WTC11 (cell line): ENCODE data around the gene MEGF6. TPM values are rescaled to one million over a fixed set of nuclear protein-coding genes. Genes with fewer than 3 reads are reported as not detected.
A peak's percentile ranks its signal among the peaks of the same experiment; 100 is the strongest.

Source experiments
- ATAC-seq: fragments of 200-7000 bp; cut with Tn5 transposase; 2 replicates; pipeline ENCODE4 v1.10.0; 2021; ENCODE audit warnings: mild to moderate bottlenecking, moderate library complexity
- CTCF ChIA-PET: fragments of 300-600 bp; sonication (Branson Sonifier 250); formaldehyde crosslinking; loops from one replicate; lab custom pipeline; 2021; ENCODE audit warnings: antibody characterized with exemption; lab: Charles Lee
- POLR2A ChIA-PET: fragments of 350-600 bp; sonication (Branson Sonifier 250); formaldehyde crosslinking; loops from one replicate; lab custom pipeline; 2021; ENCODE audit warnings: antibody characterized with exemption; lab: Charles Lee
- DNase-seq: peaks from one replicate; pipeline ENCODE4 v3.0.0; 2021; ENCODE audit warnings: low spot score
- H3K27ac Mint-ChIP-seq: 2 replicates; pipeline ENCODE4 v1.8.0; 2021; ENCODE audit warnings: mixed read lengths
- H3K27me3 Mint-ChIP-seq: 2 replicates; pipeline ENCODE4 v1.8.0; 2021; ENCODE audit warnings: low read depth, mild to moderate bottlenecking, moderate library complexity, mixed read lengths
- H3K36me3 Mint-ChIP-seq: 2 replicates; pipeline ENCODE4 v1.8.0; 2021; ENCODE audit warnings: mixed read lengths
- H3K4me1 Mint-ChIP-seq: 2 replicates; pipeline ENCODE4 v1.8.0; 2022; ENCODE audit warnings: mixed read lengths
- H3K4me3 Mint-ChIP-seq: 2 replicates; pipeline ENCODE4 v1.8.0; 2021; ENCODE audit warnings: mild to moderate bottlenecking, moderate library complexity, mixed read lengths
- H3K9me3 Mint-ChIP-seq: 2 replicates; pipeline ENCODE4 v1.8.0; 2021; ENCODE audit warnings: mixed read lengths
- ARID4B ChIP-seq: sonication (generic); formaldehyde crosslinking; IDR thresholded peaks from 2 replicates; pipeline ENCODE4 v1.8.0; 2023; ENCODE audit warnings: missing genetic modification reagents, mild to moderate bottlenecking, borderline replicate concordance
- ATF6 ChIP-seq: sonication (generic); formaldehyde crosslinking; IDR thresholded peaks from 2 replicates; pipeline ENCODE4 v1.8.1; 2023; ENCODE audit warnings: mild to moderate bottlenecking, missing genetic modification reagents
- MXD4 ChIP-seq: fragments of 250-450 bp; sonication (Bioruptor Pico); IDR thresholded peaks from 2 replicates; pipeline ENCODE4 v1.8.0; 2021; ENCODE audit warnings: mild to moderate bottlenecking, moderate library complexity, borderline replicate concordance
- NR3C1 ChIP-seq: sonication (generic); formaldehyde crosslinking; conservative IDR thresholded peaks from 2 replicates; pipeline ENCODE4 v1.8.1; 2023; ENCODE audit warnings: low read depth, mild to moderate bottlenecking, missing genetic modification reagents
- TP53 ChIP-seq: sonication (generic); formaldehyde crosslinking; IDR thresholded peaks from 2 replicates; pipeline ENCODE4 v1.8.1; 2023; ENCODE audit warnings: mild to moderate bottlenecking, missing genetic modification reagents
- ZBTB21 ChIP-seq: sonication (generic); formaldehyde crosslinking; IDR thresholded peaks from 2 replicates; pipeline ENCODE4 v1.8.1; 2023; ENCODE audit warnings: mild to moderate bottlenecking, missing genetic modification reagents, borderline replicate concordance
- ZNF263 ChIP-seq: sonication (generic); formaldehyde crosslinking; IDR thresholded peaks from 2 replicates; pipeline ENCODE4 v1.8.1; 2022; ENCODE audit warnings: low read depth, mild to moderate bottlenecking, moderate library complexity, missing genetic modification reagents
- ZNF317 ChIP-seq: sonication (generic); formaldehyde crosslinking; IDR thresholded peaks from 2 replicates; pipeline ENCODE4 v1.8.1; 2023; ENCODE audit warnings: low read depth, mild to moderate bottlenecking, moderate library complexity, missing genetic modification reagents, borderline replicate concordance
- ZNF416 ChIP-seq: fragments of 250-450 bp; sonication (Bioruptor Pico); IDR thresholded peaks from 2 replicates; pipeline ENCODE4 v1.9.0; 2021; ENCODE audit warnings: mild to moderate bottlenecking, inconsistent platforms
- ZNF423 ChIP-seq: fragments of 250-450 bp; sonication (Bioruptor Pico); IDR thresholded peaks from 2 replicates; pipeline ENCODE4 v2.1.2; 2022; ENCODE audit warnings: mild to moderate bottlenecking, moderate library complexity
- total RNA-seq: library from RNA; stranded (reverse); gene quantifications from 3 replicates; pipeline ENCODE4 v1.2.3, GENCODE V29; 2021
- TF ChIP-seq, protein P1 (sequence below): fragments of 250-450 bp; sonication (Bioruptor Pico); IDR thresholded peaks from 2 replicates; pipeline ENCODE4 v1.9.0; 2021; ENCODE audit warnings: mild to moderate bottlenecking, borderline replicate concordance
- TF ChIP-seq, protein P2 (sequence below): sonication (generic); formaldehyde crosslinking; IDR thresholded peaks from 2 replicates; pipeline ENCODE4 v1.8.0; 2023; ENCODE audit warnings: mild to moderate bottlenecking, missing genetic modification reagents
- TF ChIP-seq, protein P3 (sequence below): fragments of 250-450 bp; sonication (Bioruptor Pico); IDR thresholded peaks from 2 replicates; pipeline ENCODE4 v1.9.0; 2021; ENCODE audit warnings: moderate library complexity, mild to moderate bottlenecking, inconsistent platforms, borderline replicate concordance
- TF ChIP-seq, protein P4 (sequence below): sonication (generic); formaldehyde crosslinking; IDR thresholded peaks from 2 replicates; pipeline ENCODE4 v1.8.1; 2023; ENCODE audit warnings: mild to moderate bottlenecking, moderate library complexity, missing genetic modification reagents
- TF ChIP-seq, protein P5 (sequence below): sonication (generic); formaldehyde crosslinking; IDR thresholded peaks from 2 replicates; pipeline ENCODE4 v1.8.0; 2022; ENCODE audit warnings: missing genetic modification reagents

MEGF6 gene
- total RNA-seq, 1 experiment from 2014 or later, result 24.9 TPM

DNA sequence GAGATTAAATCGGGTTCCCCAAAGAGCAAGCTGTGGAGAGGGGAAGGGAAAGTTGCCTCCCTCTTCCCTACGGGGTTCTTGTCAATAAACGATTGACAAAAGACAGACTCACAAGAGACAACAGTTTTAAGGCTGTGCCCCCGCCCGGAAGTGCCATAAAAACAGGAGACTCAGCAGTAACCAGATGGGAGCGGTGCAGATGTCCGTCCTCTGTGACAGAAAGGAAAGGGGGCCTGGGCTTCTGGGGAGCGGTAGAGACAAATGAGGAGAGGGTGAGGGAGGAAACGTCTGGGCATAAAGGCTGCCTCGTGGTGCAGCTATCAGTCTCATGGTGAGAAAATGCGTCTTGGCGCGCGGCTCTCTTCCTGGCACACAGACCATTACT lies 46.9 kb upstream of the MEGF6 start (continued):
- TF ChIP-seq, protein P1, sequence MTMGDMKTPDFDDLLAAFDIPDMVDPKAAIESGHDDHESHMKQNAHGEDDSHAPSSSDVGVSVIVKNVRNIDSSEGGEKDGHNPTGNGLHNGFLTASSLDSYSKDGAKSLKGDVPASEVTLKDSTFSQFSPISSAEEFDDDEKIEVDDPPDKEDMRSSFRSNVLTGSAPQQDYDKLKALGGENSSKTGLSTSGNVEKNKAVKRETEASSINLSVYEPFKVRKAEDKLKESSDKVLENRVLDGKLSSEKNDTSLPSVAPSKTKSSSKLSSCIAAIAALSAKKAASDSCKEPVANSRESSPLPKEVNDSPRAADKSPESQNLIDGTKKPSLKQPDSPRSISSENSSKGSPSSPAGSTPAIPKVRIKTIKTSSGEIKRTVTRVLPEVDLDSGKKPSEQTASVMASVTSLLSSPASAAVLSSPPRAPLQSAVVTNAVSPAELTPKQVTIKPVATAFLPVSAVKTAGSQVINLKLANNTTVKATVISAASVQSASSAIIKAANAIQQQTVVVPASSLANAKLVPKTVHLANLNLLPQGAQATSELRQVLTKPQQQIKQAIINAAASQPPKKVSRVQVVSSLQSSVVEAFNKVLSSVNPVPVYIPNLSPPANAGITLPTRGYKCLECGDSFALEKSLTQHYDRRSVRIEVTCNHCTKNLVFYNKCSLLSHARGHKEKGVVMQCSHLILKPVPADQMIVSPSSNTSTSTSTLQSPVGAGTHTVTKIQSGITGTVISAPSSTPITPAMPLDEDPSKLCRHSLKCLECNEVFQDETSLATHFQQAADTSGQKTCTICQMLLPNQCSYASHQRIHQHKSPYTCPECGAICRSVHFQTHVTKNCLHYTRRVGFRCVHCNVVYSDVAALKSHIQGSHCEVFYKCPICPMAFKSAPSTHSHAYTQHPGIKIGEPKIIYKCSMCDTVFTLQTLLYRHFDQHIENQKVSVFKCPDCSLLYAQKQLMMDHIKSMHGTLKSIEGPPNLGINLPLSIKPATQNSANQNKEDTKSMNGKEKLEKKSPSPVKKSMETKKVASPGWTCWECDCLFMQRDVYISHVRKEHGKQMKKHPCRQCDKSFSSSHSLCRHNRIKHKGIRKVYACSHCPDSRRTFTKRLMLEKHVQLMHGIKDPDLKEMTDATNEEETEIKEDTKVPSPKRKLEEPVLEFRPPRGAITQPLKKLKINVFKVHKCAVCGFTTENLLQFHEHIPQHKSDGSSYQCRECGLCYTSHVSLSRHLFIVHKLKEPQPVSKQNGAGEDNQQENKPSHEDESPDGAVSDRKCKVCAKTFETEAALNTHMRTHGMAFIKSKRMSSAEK, result no peak
- TF ChIP-seq ZBTB21 (CRISPR knock-in tag) (no peak), NR3C1 (CRISPR knock-in tag) (no peak), ZNF423 (CRISPR knock-in tag) (no peak), MXD4 (CRISPR knock-in tag) (no peak), TP53 (no peak), ATF6 (CRISPR knock-in tag) (no peak)
- TF ChIP-seq, protein P2, sequence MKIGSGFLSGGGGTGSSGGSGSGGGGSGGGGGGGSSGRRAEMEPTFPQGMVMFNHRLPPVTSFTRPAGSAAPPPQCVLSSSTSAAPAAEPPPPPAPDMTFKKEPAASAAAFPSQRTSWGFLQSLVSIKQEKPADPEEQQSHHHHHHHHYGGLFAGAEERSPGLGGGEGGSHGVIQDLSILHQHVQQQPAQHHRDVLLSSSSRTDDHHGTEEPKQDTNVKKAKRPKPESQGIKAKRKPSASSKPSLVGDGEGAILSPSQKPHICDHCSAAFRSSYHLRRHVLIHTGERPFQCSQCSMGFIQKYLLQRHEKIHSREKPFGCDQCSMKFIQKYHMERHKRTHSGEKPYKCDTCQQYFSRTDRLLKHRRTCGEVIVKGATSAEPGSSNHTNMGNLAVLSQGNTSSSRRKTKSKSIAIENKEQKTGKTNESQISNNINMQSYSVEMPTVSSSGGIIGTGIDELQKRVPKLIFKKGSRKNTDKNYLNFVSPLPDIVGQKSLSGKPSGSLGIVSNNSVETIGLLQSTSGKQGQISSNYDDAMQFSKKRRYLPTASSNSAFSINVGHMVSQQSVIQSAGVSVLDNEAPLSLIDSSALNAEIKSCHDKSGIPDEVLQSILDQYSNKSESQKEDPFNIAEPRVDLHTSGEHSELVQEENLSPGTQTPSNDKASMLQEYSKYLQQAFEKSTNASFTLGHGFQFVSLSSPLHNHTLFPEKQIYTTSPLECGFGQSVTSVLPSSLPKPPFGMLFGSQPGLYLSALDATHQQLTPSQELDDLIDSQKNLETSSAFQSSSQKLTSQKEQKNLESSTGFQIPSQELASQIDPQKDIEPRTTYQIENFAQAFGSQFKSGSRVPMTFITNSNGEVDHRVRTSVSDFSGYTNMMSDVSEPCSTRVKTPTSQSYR (CRISPR knock-in tag), result no peak
- TF ChIP-seq, protein P3, sequence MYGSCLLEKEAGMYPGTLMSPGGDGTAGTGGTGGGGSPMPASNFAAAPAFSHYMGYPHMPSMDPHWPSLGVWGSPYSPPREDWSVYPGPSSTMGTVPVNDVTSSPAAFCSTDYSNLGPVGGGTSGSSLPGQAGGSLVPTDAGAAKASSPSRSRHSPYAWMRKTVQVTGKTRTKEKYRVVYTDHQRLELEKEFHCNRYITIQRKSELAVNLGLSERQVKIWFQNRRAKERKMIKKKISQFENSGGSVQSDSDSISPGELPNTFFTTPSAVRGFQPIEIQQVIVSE (CRISPR knock-in tag), result no peak
- TF ChIP-seq, protein P4, sequence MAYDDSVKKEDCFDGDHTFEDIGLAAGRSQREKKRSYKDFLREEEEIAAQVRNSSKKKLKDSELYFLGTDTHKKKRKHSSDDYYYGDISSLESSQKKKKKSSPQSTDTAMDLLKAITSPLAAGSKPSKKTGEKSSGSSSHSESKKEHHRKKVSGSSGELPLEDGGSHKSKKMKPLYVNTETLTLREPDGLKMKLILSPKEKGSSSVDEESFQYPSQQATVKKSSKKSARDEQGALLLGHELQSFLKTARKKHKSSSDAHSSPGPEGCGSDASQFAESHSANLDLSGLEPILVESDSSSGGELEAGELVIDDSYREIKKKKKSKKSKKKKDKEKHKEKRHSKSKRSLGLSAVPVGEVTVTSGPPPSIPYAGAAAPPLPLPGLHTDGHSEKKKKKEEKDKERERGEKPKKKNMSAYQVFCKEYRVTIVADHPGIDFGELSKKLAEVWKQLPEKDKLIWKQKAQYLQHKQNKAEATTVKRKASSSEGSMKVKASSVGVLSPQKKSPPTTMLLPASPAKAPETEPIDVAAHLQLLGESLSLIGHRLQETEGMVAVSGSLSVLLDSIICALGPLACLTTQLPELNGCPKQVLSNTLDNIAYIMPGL, result no peak

GRCh38 chr1:3657578-3658230 lies 46.4 kb upstream of the MEGF6 start:
- CTCF ChIA-PET, result interaction anchor here (0.8 kb wide), 1 partner anchor 67 kb away, joined by 4 read pairs; no protein-coding TSS in a partner anchor
- peaks cover 64% of the 10 kb centered on the region for H3K27me3 Mint-ChIP-seq
- ATAC-seq, result no peak
- no peak for TF ChIP-seq ZNF416
- TF ChIP-seq, protein P5, sequence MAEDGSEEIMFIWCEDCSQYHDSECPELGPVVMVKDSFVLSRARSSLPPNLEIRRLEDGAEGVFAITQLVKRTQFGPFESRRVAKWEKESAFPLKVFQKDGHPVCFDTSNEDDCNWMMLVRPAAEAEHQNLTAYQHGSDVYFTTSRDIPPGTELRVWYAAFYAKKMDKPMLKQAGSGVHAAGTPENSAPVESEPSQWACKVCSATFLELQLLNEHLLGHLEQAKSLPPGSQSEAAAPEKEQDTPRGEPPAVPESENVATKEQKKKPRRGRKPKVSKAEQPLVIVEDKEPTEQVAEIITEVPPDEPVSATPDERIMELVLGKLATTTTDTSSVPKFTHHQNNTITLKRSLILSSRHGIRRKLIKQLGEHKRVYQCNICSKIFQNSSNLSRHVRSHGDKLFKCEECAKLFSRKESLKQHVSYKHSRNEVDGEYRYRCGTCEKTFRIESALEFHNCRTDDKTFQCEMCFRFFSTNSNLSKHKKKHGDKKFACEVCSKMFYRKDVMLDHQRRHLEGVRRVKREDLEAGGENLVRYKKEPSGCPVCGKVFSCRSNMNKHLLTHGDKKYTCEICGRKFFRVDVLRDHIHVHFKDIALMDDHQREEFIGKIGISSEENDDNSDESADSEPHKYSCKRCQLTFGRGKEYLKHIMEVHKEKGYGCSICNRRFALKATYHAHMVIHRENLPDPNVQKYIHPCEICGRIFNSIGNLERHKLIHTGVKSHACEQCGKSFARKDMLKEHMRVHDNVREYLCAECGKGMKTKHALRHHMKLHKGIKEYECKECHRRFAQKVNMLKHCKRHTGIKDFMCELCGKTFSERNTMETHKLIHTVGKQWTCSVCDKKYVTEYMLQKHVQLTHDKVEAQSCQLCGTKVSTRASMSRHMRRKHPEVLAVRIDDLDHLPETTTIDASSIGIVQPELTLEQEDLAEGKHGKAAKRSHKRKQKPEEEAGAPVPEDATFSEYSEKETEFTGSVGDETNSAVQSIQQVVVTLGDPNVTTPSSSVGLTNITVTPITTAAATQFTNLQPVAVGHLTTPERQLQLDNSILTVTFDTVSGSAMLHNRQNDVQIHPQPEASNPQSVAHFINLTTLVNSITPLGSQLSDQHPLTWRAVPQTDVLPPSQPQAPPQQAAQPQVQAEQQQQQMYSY (CRISPR knock-in tag), result no peak
- TF ChIP-seq ARID4B (CRISPR knock-in tag), result no peak
- no peak for TF ChIP-seq ZNF317 (CRISPR knock-in tag)
- TF ChIP-seq ZNF263 (CRISPR knock-in tag), result no peak

More at GRCh38 chr1:3657578-3658230, 46.4 kb upstream of the MEGF6 start:
- POLR2A ChIA-PET, result no interaction called here
- peaks cover 12% of the 10 kb centered on the region for H3K4me1 Mint-ChIP-seq
- no peaks in the 10 kb centered on the region for H3K9me3 Mint-ChIP-seq
- no peak overlapping the region for H3K27ac Mint-ChIP-seq
- DNase-seq, result peak; percentile 17
- no peaks in the 10 kb centered on the region for H3K36me3 Mint-ChIP-seq
- H3K4me3 Mint-ChIP-seq, result no peak overlapping the region
